ENCODE results near the gene ZNF578.
A peak's percentile ranks its signal among the peaks of the same experiment; 100 is the strongest.
"Not testable (repeated sequence)": the region's sequence is repeated elsewhere in the genome, so short reads cannot be mapped to it uniquely, and the experiment has no call there.

ZNF578 gene

DNA sequence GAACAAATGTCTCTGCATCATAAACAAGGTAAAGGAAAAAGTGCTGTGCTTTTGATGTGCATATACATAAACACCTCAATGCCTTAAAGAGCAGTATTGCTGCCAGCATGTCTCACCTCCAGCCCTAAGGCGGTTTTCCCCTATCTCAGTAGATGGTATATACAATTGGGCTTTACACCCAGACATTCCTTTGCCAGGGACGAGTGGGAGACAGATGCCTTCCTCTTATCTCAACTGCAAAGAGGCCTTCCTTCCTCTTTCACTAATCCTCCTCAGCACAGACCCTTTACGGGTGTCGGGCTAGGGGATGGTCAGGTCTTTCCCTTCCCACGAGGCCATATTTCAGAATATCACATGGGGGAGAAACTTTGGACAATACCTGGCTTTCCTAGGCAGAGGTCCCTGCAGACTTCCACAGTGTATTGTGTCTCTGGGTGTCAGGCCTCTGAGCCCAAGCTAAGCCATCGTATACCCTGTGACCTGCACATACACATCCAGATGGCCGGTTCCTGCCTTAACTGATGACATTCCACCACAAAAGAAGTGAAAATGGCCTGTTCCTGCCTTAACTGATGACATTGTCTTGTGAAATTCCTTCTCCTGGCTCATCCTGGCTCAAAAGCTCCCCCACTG, 30.9 kb downstream of the ZNF578 start:
- WGBS, result 78% methylated on average over 6 of the region's 7 CpGs
- peaks cover 28% of the 10 kb centered on the region for H3K9me3 ChIP-seq (ENCODE audit: insufficient read depth, low read depth, low read length)

GRCh38 chr19:52485064-52485463, 31.7 kb downstream of the ZNF578 start:
- peaks cover 26% of the 10 kb centered on the region for H3K9me3 ChIP-seq (ENCODE audit: insufficient read depth, low read depth, low read length)
- not testable (repeated sequence) for H3K27me3 ChIP-seq (ENCODE audit: insufficient read depth, low read length); H3K36me3 ChIP-seq (ENCODE audit: insufficient read depth, low read length)
- H3K4me3 ChIP-seq (ENCODE audit: low read length), result peak overlapping the region; percentile 32
- H3K9ac ChIP-seq (ENCODE audit: low read depth, low read length), result peak overlapping the region; percentile 73
- peaks cover 30% of the 10 kb centered on the region for H3K4me1 ChIP-seq (ENCODE audit: insufficient read depth, low read length)
- H3K27ac ChIP-seq (ENCODE audit: low read depth, low read length), result peak overlapping the region; percentile 38; the same call in 1 of the 2 replicates
- WGBS, result 72% methylated on average over 7 of the region's 7 CpGs

More for the DNA sequence above, 30.9 kb downstream of the ZNF578 start:
- H3K4me3 ChIP-seq (ENCODE audit: low read length); H3K27ac ChIP-seq (ENCODE audit: low read depth, low read length); H3K36me3 ChIP-seq (ENCODE audit: insufficient read depth, low read length); H3K27me3 ChIP-seq (ENCODE audit: insufficient read depth, low read length): not testable (repeated sequence)
- peaks cover 30% of the 10 kb centered on the region for H3K4me1 ChIP-seq (ENCODE audit: insufficient read depth, low read length)
- peak overlapping the region; percentile 45; the same call in 1 of the 2 replicates for H3K9ac ChIP-seq (ENCODE audit: low read depth, low read length)

DNA sequence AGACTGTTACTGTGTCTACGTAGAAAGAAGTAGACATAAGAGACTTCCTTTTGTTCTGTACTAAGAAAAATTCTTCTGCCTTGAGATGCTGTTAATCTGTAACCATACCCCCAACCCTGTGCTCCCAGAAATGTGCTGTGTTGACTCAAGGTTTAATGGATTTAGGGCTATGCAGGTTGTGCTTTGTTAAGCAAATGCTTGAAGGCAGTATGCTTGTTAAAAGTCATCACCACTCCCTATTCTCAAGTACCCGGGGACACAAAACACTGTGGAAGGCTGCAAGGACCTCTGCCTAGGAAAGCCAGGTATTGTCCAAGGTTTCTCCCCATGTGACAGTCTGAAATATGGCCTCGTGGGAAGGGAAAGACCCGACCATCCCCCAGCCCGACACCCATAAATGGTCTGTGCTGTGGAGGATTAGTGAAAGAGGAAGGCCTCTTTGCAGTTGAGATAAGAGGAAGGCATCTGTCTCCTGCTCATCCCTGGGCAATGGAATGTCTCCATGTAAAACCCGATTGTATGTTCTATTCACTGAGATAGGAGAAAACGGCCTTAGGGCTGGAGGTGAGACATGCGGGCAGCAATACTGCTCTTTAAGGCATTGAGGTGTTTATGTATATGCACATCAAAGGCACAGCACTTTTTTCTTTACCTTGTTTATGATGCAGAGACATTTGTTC, 32.3 kb downstream of the ZNF578 start:
- Histone ChIP-seq H3K9ac (ENCODE audit: low read depth, low read length) (peak overlapping the region; percentile 73), H3K27ac (ENCODE audit: low read depth, low read length) (peak overlapping the region; percentile 38; the same call in 1 of the 2 replicates), H3K4me3 (ENCODE audit: low read length) (peak overlapping the region; percentile 32), H3K4me1 (ENCODE audit: insufficient read depth, low read length) (peaks cover 30% of the 10 kb centered on the region), H3K9me3 (ENCODE audit: insufficient read depth, low read depth, low read length) (peaks cover 21% of the 10 kb centered on the region)
- H3K27me3 ChIP-seq (ENCODE audit: insufficient read depth, low read length); H3K36me3 ChIP-seq (ENCODE audit: insufficient read depth, low read length): not testable (repeated sequence)
- 64% methylated on average over 8 of the region's 8 CpGs for WGBS

DNA sequence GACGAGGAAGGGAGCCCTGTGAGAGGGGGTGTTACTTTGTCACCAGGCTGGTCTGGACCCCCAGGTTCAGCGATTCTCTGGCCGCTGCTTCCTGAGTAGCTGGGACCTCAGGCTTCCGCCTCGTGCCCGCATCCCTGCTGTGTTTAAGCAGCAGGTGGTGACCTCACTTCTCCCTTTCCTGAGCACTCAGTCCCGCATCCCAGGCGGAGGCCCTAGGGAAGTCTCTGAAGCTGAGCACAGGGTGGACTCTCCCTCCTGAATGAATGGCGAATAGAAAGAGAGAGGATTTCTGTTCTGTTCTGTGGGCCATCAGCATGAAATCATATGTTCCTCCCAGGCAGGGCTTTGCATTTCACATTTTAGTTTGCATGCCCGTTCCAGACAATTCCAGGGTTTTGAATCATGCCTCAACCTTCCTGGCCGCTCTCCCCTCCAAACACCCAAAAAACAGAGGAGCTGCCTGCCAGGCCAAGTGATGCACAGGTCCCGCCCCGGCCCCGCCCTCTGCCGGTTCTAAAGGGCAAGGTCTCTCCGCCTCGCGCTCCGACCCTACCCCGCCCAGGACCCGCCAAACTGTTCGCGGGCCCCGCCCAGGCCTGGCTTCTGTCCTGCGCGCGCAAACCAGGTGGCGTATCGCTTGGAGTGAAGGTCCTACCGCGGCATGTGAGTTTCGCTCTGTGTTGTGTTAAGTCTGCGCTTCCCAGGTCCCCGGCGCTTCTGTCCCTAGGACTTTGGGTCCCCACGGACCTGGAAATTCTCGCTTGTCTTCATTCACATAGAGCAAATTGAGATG, 39.0 kb downstream of the ZNF578 start:
- Histone ChIP-seq H3K4me3 (ENCODE audit: low read length) (peak overlapping the region; percentile 59), H3K9me3 (ENCODE audit: insufficient read depth, low read depth, low read length) (no peaks in the 10 kb centered on the region), H3K9ac (ENCODE audit: low read depth, low read length) (peak overlapping the region; percentile 65), H3K4me1 (ENCODE audit: insufficient read depth, low read length) (peaks cover 5% of the 10 kb centered on the region; the same call in 1 of the 2 replicates), H3K27ac (ENCODE audit: low read depth, low read length) (no peak overlapping the region), H3K27me3 (ENCODE audit: insufficient read depth, low read length) (no peaks in the 10 kb centered on the region; the same call in none of the 2 replicates), H3K36me3 (ENCODE audit: insufficient read depth, low read length) (no peaks in the 10 kb centered on the region)
- 73% methylated on average over 37 of the region's 37 CpGs for WGBS

DNA sequence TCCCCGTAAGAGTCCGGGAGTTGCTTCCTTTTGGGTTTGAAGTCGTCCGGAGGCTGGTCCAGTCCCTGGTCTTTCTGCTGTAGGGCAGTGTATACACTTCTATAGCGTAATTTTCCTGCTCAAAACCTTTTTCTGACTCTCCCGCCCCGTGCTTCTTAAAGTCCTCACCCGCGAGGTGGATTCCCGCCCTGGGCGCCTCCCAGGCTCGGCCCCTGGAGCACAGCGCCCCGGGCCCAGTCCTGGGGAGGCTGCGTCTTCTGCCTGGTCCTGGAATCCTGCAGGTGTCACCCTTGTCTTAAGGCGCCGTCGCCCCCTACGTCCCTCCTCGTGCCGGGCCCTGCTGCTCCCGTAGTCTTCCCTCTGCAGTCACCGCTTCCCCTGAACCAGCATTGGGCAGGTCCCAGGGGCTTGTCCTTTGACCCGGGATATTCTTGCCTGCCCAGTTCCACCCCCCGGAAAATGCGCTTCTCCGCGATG, 39.7 kb downstream of the ZNF578 start:
- H3K9ac ChIP-seq (ENCODE audit: low read depth, low read length), result peak overlapping the region; percentile 65
- 56% methylated on average over 28 of the region's 28 CpGs for WGBS
- no peak overlapping the region for H3K27ac ChIP-seq (ENCODE audit: low read depth, low read length)
- H3K27me3 ChIP-seq (ENCODE audit: insufficient read depth, low read length), result no peaks in the 10 kb centered on the region; the same call in none of the 2 replicates
- peak overlapping the region; percentile 59 for H3K4me3 ChIP-seq (ENCODE audit: low read length)
- no peaks in the 10 kb centered on the region for H3K9me3 ChIP-seq (ENCODE audit: insufficient read depth, low read depth, low read length)
- no peaks in the 10 kb centered on the region for H3K36me3 ChIP-seq (ENCODE audit: insufficient read depth, low read length)
- peaks cover 5% of the 10 kb centered on the region; the same call in 1 of the 2 replicates for H3K4me1 ChIP-seq (ENCODE audit: insufficient read depth, low read length)

DNA sequence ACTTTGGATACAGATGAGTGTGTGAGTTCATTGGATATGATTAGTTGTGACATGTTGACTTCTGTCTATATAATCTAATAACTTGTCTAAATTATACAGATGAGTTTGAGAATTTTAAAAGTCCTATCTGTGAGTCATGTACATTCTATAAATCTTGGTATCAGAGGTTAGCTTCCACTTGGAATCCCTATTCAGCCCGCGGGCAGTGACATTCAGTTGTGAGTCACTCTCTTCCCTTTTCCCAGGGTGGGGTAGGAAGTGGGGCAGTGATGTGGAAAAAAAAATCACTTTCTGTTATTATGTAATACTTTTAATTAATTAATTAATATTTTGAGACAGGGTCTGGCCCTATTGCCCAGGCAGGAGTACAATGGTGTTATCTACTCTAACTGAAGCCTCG, 41.2 kb downstream of the ZNF578 start:
- H3K9ac ChIP-seq (ENCODE audit: low read depth, low read length), result no peak overlapping the region
- WGBS, result 91% methylated on average over 2 of the region's 3 CpGs
- H3K4me1 ChIP-seq (ENCODE audit: insufficient read depth, low read length), result peaks cover 5% of the 10 kb centered on the region; the same call in 1 of the 2 replicates
- H3K36me3 ChIP-seq (ENCODE audit: insufficient read depth, low read length), result no peaks in the 10 kb centered on the region
- H3K9me3 ChIP-seq (ENCODE audit: insufficient read depth, low read depth, low read length), result no peaks in the 10 kb centered on the region
- H3K4me3 ChIP-seq (ENCODE audit: low read length), result no peak overlapping the region
- H3K27ac ChIP-seq (ENCODE audit: low read depth, low read length), result no peak overlapping the region
- peaks cover 12% of the 10 kb centered on the region for H3K27me3 ChIP-seq (ENCODE audit: insufficient read depth, low read length)

DNA sequence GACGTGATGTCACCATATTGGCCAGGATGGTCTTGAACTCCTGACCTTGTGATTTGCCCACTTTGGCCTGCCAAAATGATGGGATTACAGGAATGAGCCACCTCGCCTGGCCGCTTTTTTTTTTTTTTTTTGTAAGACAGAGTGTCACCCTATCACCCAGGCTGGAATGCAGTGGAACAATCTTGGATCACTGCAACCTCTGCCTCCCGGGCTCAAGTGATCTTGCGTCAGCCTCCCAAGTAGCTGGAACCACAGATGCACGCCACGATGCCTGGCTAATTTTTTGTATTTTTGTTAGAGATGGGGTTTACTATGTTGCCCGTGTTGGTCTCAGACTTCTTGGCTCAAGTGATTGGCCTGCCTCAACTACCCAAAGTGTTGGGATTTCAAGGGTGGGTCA, 45.2 kb downstream of the ZNF578 start:
- peaks cover 44% of the 10 kb centered on the region for H3K27me3 ChIP-seq (ENCODE audit: insufficient read depth, low read length)
- H3K4me1 ChIP-seq (ENCODE audit: insufficient read depth, low read length), result 0 out of 2 replicates have a peak, but pooled peaks cover 3% of the 10 kb centered on the region
- peaks cover 10% of the 10 kb centered on the region for H3K36me3 ChIP-seq (ENCODE audit: insufficient read depth, low read length)
- WGBS, result 97% methylated on average over 8 of the region's 8 CpGs
- no peaks in the 10 kb centered on the region for H3K9me3 ChIP-seq (ENCODE audit: insufficient read depth, low read depth, low read length)
- no peak overlapping the region for H3K9ac ChIP-seq (ENCODE audit: low read depth, low read length)
- H3K27ac ChIP-seq (ENCODE audit: low read depth, low read length), result no peak overlapping the region
- no peak overlapping the region for H3K4me3 ChIP-seq (ENCODE audit: low read length)

GRCh38 chr19:52500474-52500873, 47.1 kb downstream of the ZNF578 start:
- H3K9me3 ChIP-seq (ENCODE audit: insufficient read depth, low read depth, low read length); H3K9ac ChIP-seq (ENCODE audit: low read depth, low read length); H3K27ac ChIP-seq (ENCODE audit: low read depth, low read length); H3K4me3 ChIP-seq (ENCODE audit: low read length); H3K4me1 ChIP-seq (ENCODE audit: insufficient read depth, low read length): not testable (repeated sequence)
- 19% methylated on average over 3 of the region's 3 CpGs for WGBS
- Histone ChIP-seq H3K36me3 (ENCODE audit: insufficient read depth, low read length) (peaks cover 14% of the 10 kb centered on the region), H3K27me3 (ENCODE audit: insufficient read depth, low read length) (peaks cover 44% of the 10 kb centered on the region)

- peaks cover 44% of the 10 kb centered on the region for H3K27me3 ChIP-seq (ENCODE audit: insufficient read depth, low read length)
- H3K4me3 ChIP-seq (ENCODE audit: low read length); H3K27ac ChIP-seq (ENCODE audit: low read depth, low read length); H3K9me3 ChIP-seq (ENCODE audit: insufficient read depth, low read depth, low read length); H3K4me1 ChIP-seq (ENCODE audit: insufficient read depth, low read length); H3K9ac ChIP-seq (ENCODE audit: low read depth, low read length): not testable (repeated sequence)
- 50% methylated on average over 12 of the region's 12 CpGs for WGBS
- H3K36me3 ChIP-seq (ENCODE audit: insufficient read depth, low read length), result peaks cover 14% of the 10 kb centered on the region
Measured at GRCh38 chr19:52500991-52501390, 47.6 kb downstream of the ZNF578 start.

GRCh38 chr19:52507266-52507665, 53.9 kb downstream of the ZNF578 start:
- Histone ChIP-seq H3K36me3 (ENCODE audit: insufficient read depth, low read length) (peaks cover 42% of the 10 kb centered on the region), H3K27me3 (ENCODE audit: insufficient read depth, low read length) (peaks cover 8% of the 10 kb centered on the region), H3K9ac (ENCODE audit: low read depth, low read length) (no peak overlapping the region), H3K27ac (ENCODE audit: low read depth, low read length) (no peak overlapping the region), H3K9me3 (ENCODE audit: insufficient read depth, low read depth, low read length) (no peaks in the 10 kb centered on the region), H3K4me1 (ENCODE audit: insufficient read depth, low read length) (no peaks in the 10 kb centered on the region), H3K4me3 (ENCODE audit: low read length) (no peak overlapping the region)
- WGBS, result 92% methylated on average over 5 of the region's 5 CpGs

DNA sequence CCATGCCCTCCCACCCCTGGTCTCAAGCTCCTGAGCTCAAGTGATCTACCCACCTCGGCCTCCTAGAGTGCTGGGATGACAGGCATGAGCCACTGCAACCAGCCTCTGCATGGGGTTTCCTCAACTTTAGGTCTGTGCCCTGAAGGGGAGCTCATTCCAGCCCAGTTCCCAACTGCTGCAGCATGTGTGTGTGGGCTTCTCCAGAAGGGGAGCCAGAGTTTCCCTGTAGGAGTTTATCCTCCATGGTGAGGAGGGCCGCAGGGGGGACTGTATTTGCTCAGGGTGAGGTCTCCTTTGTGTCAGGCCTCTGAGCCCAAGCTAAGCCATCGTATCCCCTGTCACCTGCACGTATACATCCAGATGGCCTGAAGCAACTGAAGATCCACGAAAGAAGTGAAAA, 62.8 kb downstream of the ZNF578 start:
- no peaks in the 10 kb centered on the region for H3K9me3 ChIP-seq (ENCODE audit: insufficient read depth, low read depth, low read length)
- peaks cover 28% of the 10 kb centered on the region for H3K4me1 ChIP-seq (ENCODE audit: insufficient read depth, low read length)
- peaks cover 14% of the 10 kb centered on the region for H3K36me3 ChIP-seq (ENCODE audit: insufficient read depth, low read length)
- no peaks in the 10 kb centered on the region for H3K27me3 ChIP-seq (ENCODE audit: insufficient read depth, low read length)
- WGBS, result 89% methylated on average over 5 of the region's 5 CpGs
- no peak overlapping the region for H3K27ac ChIP-seq (ENCODE audit: low read depth, low read length)
- no peak overlapping the region for H3K9ac ChIP-seq (ENCODE audit: low read depth, low read length)
- no peak overlapping the region for H3K4me3 ChIP-seq (ENCODE audit: low read length)
